NK-92 treated with Interleukin-12 subunit alpha and Interleukin-12 subunit beta, amount 100 ng/mL, for 24 hours (cell line): ENCODE data around the gene DNAH17.

Source experiments
- DNase-seq: peaks from one replicate; lab custom pipeline; 2025; lab: John Stamatoyannopoulos, UW

DNAH17 gene

GRCh38 chr17:78546476-78546875 lies 30.7 kb downstream of the DNAH17 start:
- no peak for DNase-seq

- no peak for DNase-seq
Observed at GRCh38 chr17:78544881-78545755, 32.1 kb downstream of the DNAH17 start.

GRCh38 chr17:78541488-78542206 lies 35.5 kb downstream of the DNAH17 start:
- no peak for DNase-seq

- DNase-seq: no peak
Observed at GRCh38 chr17:78539781-78540180, 37.4 kb downstream of the DNAH17 start.

DNA sequence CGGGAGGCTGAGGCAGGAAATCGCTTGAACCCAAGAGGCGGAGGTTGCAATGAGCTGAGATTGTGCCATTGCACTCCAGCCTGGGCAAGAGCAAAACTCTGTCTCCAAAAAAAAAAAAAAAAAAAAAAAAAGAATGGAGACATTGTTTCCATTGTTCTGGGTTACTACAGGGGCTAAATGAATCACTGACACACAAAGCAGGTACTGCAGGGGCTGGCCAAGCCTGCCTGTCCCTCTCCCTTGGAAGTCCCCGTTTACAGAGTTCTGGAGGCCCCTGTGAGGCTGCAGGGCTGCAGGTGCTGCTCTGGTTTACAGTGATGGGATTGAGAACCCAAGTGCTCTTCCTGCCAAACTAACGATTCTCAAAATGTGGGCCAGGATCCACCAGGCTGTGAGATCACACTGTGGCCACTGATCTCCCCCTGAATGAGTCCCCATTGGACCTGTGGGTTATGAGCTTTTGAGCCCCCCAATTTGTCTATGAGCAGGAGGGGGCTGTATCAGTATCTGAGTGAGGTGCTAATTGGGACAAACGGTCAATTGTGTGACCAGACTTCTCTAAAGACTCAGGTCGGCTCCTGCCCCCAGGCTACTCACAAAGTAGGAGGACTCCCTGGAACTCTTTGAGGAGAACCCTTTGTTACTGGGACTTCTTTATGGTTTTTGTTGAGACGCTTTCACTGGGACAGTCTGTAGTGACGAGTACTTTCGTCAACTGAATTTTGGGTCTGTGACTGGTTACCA lies 39.0 kb downstream of the DNAH17 start:
- no peak for DNase-seq

- no peak for DNase-seq
Observed at GRCh38 chr17:78537217-78537860, 39.9 kb downstream of the DNAH17 start.

GRCh38 chr17:78535273-78536197 lies 41.7 kb downstream of the DNAH17 start:
- DNase-seq: no peak

DNA sequence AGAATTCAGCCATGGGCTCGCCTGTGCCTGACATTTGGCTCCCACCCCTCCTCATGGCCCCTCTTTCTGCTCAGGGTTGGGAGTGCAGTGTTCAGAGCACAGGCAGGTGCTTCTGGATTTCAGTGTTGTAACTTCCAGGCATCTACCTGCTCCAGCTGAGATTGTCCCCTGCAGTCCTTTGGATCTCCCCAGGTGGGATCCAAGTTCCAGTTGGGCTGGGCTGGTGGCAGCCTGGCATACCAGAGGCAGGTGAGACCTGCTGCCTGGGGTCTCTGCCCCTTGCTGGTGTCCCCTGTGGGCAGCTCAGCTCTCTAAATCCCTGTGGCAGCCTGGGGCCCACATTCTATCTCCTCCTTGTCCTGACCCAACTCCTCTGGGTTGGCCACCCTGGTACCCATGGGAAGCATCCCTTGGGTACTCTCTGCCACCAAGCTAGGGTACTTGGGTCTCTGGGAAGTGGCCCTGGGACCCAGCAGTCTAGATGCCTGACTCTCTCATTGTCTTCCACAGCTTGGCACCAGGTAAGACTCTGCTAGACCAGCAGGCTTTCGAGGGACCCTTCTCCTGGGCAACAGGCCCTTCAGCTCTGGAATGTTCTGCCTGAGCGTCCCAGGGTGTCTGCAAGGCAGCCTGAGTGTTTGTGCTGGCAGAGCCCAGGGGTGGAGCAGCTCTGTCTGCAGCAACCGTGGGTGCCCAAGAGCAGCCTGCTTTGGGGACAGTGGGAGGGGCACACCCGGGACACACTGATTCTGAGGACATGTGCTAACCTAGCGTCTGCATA lies 42.5 kb downstream of the DNAH17 start:
- DNase-seq: no peak

DNA sequence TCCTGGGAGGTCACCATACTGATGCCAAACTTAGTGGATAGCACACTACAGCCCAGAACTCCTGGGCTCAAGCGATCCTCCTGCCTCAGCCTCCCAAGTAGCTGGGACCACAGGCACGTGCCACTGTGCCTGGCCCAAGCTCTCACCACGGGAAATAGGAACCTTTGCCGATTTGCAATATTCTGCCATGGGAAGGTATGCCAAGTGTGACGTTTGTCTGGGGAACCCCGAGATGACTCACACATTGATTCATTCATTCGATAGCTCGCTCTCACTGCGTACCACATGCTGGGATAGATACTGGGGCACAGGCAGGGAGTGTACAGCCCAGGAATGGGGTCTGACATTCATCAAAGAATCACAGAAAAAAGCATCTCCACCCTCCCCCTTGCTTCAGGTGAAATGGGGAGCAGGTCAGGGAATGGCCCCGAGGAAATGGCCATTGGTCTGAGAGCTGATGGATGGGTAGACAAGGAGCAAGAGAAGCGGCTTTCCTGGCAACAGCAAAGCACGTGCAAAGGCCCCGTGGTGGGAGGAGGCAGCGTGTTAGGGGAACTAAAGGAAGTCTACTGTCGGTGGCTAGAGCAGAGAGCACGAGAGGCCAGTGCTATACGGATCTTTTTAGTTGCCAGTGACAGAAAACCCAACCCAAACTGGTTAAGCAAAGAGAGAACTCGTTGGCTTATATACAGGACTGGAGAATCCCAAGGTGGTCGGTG lies 44.1 kb downstream of the DNAH17 start:
- no peak for DNase-seq

- no peak for DNase-seq
Observed at GRCh38 chr17:78532311-78532710, 44.9 kb downstream of the DNAH17 start.

DNA sequence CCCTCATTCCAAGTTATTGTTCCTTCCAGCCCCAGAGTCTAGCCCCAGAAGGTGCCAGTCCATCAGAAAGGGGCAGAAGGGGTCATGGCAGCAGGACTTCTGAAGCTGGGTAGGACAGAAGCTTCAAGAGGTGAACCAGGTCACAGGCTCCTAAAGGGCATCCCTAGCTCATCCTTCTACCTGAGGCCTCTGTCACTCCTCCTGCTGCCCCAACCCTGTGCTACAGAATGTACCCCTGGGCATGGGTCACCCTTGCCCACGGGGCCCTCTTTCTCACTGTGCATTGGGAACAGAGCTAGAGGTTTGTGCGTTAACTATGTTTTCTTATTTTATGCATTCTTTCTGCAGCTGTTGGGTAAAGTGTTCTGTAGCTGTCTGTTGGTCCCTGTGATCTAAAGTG lies 46.5 kb downstream of the DNAH17 start:
- no peak for DNase-seq

- DNase-seq: no peak
Observed at GRCh38 chr17:78529871-78530670, 47.1 kb downstream of the DNAH17 start.

GRCh38 chr17:78529251-78529650 lies 47.9 kb downstream of the DNAH17 start:
- DNase-seq: no peak

DNA sequence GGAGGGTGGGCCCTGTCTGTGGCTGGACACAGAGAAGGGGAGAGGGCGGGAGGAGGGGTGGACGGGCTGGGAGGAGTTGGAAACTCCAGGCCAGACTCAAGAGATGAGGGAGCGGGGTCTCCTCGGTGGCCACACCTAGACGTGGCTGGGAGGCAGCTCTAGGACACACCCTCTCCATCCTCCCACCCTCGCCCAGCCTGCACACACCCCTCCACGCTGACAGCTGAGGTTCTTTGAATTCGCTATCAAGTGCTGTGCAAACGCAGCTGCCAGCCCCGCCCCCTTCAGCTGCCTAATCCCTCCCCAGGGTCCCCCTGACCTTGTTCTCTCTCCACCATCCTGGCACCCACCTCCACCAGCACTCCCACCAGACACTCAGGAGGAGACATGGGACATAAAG lies 48.7 kb downstream of the DNAH17 start:
- DNase-seq: no peak

DNA sequence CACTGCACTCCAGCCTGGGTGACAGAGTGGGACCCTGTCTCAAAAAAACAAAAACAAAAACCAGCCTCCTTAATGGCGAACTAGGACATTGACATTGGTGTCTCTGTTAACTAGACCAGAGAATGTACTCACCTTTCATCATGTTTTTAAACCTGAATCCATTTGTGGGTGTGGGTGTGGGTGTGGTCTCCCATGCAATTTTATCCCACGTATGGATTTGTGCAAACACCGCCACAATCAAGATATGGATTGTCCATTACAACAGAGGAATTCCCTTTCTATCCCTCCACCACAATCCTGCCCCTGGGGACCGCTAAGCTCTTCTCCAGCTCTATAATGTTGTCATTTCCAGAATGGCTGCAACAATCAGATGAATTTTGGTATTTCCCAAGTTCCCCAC lies 49.9 kb downstream of the DNAH17 start:
- DNase-seq: no peak

DNA sequence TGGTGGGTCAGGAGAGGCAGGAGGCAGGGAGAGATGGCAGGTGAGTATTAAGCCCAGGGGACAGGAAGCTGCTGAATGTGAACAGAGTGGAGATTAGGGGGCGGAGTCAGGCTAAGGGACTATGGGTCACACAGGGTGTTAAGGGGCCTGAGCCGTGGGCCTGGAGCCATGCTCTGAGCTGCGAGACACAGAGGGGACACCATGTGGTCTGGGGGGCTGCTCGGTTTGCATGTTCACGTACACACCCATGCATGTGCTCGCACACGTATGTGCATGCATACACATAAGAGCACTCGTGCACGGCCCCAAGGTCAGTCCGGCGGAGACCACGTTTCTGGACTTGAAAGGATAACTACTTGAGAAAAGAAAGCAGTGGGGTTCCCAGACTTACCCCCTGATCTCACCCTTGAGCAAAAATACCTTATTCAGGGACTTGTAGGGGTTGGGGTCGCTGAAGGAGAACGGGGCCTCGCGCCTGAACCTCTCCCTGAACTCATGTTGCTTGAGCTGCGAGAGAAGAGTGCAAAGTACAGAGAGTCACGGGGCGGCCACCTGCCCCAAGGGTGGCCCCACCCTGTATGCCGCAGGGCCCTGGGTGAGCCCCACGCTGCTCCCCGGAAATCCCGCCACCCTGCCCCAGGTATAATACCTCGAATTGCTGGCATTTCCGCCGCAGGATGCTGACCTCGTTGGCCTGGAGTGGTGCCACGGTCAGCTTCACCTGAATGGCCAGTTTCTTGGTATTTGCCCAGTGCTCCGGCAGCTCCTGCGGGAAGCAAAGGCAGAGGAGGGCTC lies 50.8 kb downstream of the DNAH17 start:
- DNase-seq: no peak

GRCh38 chr17:78525511-78526160 lies 51.6 kb downstream of the DNAH17 start:
- DNase-seq: no peak
